ENCODE measurements around the gene WDR48.
A peak's percentile ranks its signal among the peaks of the same experiment; 100 is the strongest.

WDR48 gene

GRCh38 chr3:39065197-39065596 is 13.4 kb downstream of the WDR48 start:
- DNase-seq: peak; percentile 27

- no peak for DNase-seq
These were observed 15.5 kb downstream of the WDR48 start for GRCh38 chr3:39067286-39067685.

- DNase-seq: no peak
These were observed 16.7 kb downstream of the WDR48 start for GRCh38 chr3:39068556-39068955.

- DNase-seq: no peak
These were observed 24.1 kb downstream of the WDR48 start for GRCh38 chr3:39075910-39076309.

GRCh38 chr3:39079530-39079929 is 27.7 kb downstream of the WDR48 start:
- no peak for DNase-seq

GRCh38 chr3:39080026-39080425 is 28.2 kb downstream of the WDR48 start:
- DNase-seq: no peak

- DNase-seq: no peak
These were observed 31.0 kb downstream of the WDR48 start for GRCh38 chr3:39082666-39083313.

- no peak for DNase-seq
These were observed 34.3 kb downstream of the WDR48 start for GRCh38 chr3:39086144-39086543.

GRCh38 chr3:39088456-39088855 is 36.6 kb downstream of the WDR48 start:
- DNase-seq: no peak

GRCh38 chr3:39088889-39089288 is 37.1 kb downstream of the WDR48 start:
- no peak for DNase-seq

- no peak for DNase-seq
These were observed 39.1 kb downstream of the WDR48 start for GRCh38 chr3:39090922-39091321.

- no peak for DNase-seq
These were observed 43.2 kb downstream of the WDR48 start for GRCh38 chr3:39094851-39095677.

- no peak for DNase-seq
These were observed 44.0 kb downstream of the WDR48 start for GRCh38 chr3:39095778-39096177.

GRCh38 chr3:39096775-39097174 is 45.0 kb downstream of the WDR48 start:
- DNase-seq: no peak

- no peak for DNase-seq
These were observed 46.1 kb downstream of the WDR48 start for GRCh38 chr3:39097716-39098472.

- DNase-seq: no peak
These were observed 46.7 kb downstream of the WDR48 start for GRCh38 chr3:39098473-39099000.

- no peak for DNase-seq
These were observed 47.4 kb downstream of the WDR48 start for GRCh38 chr3:39099242-39099641.

- no peak for DNase-seq
These were observed 48.1 kb downstream of the WDR48 start for GRCh38 chr3:39099738-39100499.

- DNase-seq: no peak
These were observed 48.7 kb downstream of the WDR48 start for GRCh38 chr3:39100500-39100886.

GRCh38 chr3:39101022-39101689 is 49.3 kb downstream of the WDR48 start:
- peak; percentile 23 for DNase-seq

- DNase-seq: no peak
These were observed 50.9 kb downstream of the WDR48 start for GRCh38 chr3:39102504-39103323.
